ENCODE measurements around the gene MAGI2. TPM values are rescaled to one million over a fixed set of nuclear protein-coding genes. Genes with fewer than 3 reads are reported as not detected.

The MAGI2 gene
- total and polyA plus RNA-seq, 2 donors from 2014 or later, result 4.4 to 9.0 TPM

DNA sequence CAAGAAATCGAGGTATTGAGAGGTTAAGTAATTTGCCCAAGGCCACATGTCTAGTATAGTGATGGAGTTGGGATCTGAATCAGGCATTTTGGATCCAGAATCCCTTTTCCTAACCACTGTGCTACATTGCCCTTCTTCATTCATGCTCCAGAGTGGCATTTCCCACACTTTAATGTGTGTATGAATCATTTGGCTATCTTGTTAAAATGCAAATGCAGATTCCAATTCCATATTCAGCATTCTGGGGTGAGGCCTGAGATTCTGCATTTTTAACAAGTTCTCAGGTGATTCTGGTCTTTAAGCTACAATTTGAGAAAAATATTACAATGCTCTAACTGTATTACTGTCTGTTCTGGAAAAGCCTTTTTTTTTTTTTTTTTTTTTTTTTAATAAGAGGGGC is 1023.6 kb downstream of the MAGI2 start:
- no peak overlapping the region for H3K27ac ChIP-seq (ENCODE audit: low read depth in 2 of 2, low read length in 2 of 2)
- no peak overlapping the region for H3K9ac ChIP-seq (ENCODE audit: low read length in 3 of 3)
- no peaks in the 10 kb centered on the region for H3K9me3 ChIP-seq (ENCODE audit: control insufficient read depth in 2 of 3, insufficient read depth in 1 of 3, low read length in 3 of 3)
- H3K27me3 ChIP-seq (ENCODE audit: control insufficient read depth, insufficient read depth, low read length), result no peaks in the 10 kb centered on the region
- DNase-seq (no peak), FAIRE-seq (no peak)
- TF ChIP-seq, protein P1, sequence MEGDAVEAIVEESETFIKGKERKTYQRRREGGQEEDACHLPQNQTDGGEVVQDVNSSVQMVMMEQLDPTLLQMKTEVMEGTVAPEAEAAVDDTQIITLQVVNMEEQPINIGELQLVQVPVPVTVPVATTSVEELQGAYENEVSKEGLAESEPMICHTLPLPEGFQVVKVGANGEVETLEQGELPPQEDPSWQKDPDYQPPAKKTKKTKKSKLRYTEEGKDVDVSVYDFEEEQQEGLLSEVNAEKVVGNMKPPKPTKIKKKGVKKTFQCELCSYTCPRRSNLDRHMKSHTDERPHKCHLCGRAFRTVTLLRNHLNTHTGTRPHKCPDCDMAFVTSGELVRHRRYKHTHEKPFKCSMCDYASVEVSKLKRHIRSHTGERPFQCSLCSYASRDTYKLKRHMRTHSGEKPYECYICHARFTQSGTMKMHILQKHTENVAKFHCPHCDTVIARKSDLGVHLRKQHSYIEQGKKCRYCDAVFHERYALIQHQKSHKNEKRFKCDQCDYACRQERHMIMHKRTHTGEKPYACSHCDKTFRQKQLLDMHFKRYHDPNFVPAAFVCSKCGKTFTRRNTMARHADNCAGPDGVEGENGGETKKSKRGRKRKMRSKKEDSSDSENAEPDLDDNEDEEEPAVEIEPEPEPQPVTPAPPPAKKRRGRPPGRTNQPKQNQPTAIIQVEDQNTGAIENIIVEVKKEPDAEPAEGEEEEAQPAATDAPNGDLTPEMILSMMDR (IDR thresholded peaks at IDR 0.05; ENCODE audit: borderline replicate concordance, extremely low read depth, insufficient read depth), result no peak
- H3K4me3 ChIP-seq (ENCODE audit: low read length in 3 of 3), result no peak overlapping the region
- intact Hi-C loops (cut with DNase I), result no loop called here
- H3K36me3 ChIP-seq (ENCODE audit: control insufficient read depth in 2 of 3, insufficient read depth in 3 of 3, low read length in 3 of 3), result no peaks in the 10 kb centered on the region
- H3K4me1 ChIP-seq (ENCODE audit: control insufficient read depth in 2 of 3, insufficient read depth in 2 of 3, low read depth in 1 of 3, low read length in 3 of 3), result no peaks in the 10 kb centered on the region

DNA sequence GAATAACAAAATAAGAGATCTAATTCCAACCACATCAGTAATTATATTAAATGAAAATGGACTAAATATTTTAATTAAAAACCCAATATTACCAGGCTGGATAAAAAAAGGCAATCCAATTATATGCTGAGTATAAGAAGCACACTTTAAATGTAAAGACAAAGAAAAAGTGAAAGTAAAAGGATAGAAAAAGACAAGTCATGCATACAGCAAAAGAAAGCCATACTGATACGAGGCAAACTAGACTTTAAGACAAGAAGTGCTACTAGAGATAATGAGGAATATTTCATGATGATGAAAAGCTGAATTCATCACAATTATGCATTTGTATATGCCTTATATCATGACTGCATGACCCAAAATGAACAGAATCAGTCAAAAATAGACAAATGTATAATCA is 1026.3 kb downstream of the MAGI2 start:
- FAIRE-seq (no peak), DNase-seq (no peak)
- Histone ChIP-seq H3K9ac (ENCODE audit: low read length in 3 of 3) (no peak overlapping the region), H3K36me3 (ENCODE audit: control insufficient read depth in 2 of 3, insufficient read depth in 3 of 3, low read length in 3 of 3) (no peaks in the 10 kb centered on the region), H3K4me1 (ENCODE audit: control insufficient read depth in 2 of 3, insufficient read depth in 2 of 3, low read depth in 1 of 3, low read length in 3 of 3) (no peaks in the 10 kb centered on the region), H3K27ac (ENCODE audit: low read depth in 2 of 2, low read length in 2 of 2) (no peak overlapping the region), H3K27me3 (ENCODE audit: control insufficient read depth, insufficient read depth, low read length) (no peaks in the 10 kb centered on the region), H3K9me3 (ENCODE audit: control insufficient read depth in 2 of 3, insufficient read depth in 1 of 3, low read length in 3 of 3) (no peaks in the 10 kb centered on the region), H3K4me3 (ENCODE audit: low read length in 3 of 3) (no peak overlapping the region)
- intact Hi-C loops (cut with DNase I), result no loop called here
- TF ChIP-seq, protein P1 (IDR thresholded peaks at IDR 0.05; ENCODE audit: borderline replicate concordance, extremely low read depth, insufficient read depth), result no peak

DNA sequence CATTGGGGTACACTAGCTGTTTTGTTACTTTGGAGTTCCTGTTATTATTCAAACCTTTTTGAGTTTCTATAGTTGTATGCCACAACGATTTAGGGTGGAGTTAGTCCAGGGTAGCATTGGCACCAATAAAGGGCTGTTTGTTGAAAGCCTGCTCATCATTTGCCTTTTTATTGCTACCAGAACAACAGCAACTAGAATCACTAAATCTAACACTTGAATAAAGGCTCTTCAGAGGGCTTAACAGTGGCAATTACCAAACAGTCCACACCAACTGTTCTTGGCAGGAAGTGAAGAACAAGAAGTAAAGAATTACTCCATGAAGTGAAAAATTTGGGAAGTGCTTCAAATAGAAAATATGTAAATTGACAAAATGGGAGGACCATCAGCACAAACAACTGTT is 1033.5 kb downstream of the MAGI2 start:
- no peak overlapping the region for H3K4me3 ChIP-seq (ENCODE audit: low read length in 3 of 3)
- TF ChIP-seq, protein P1 (IDR thresholded peaks at IDR 0.05; ENCODE audit: borderline replicate concordance, extremely low read depth, insufficient read depth), result no peak
- DNase-seq, result no peak
- H3K4me1 ChIP-seq (ENCODE audit: control insufficient read depth in 2 of 3, insufficient read depth in 2 of 3, low read depth in 1 of 3, low read length in 3 of 3), result no peaks in the 10 kb centered on the region
- no peak overlapping the region for H3K9ac ChIP-seq (ENCODE audit: low read length in 3 of 3)
- H3K27me3 ChIP-seq (ENCODE audit: control insufficient read depth, insufficient read depth, low read length), result no peaks in the 10 kb centered on the region
- no peak overlapping the region for H3K27ac ChIP-seq (ENCODE audit: low read depth in 2 of 2, low read length in 2 of 2)
- H3K9me3 ChIP-seq (ENCODE audit: control insufficient read depth in 2 of 3, insufficient read depth in 1 of 3, low read length in 3 of 3), result peaks cover 0 to 5% (median 0%) of the 10 kb centered on the region in 3 donors
- intact Hi-C loops (cut with DNase I), result no loop called here
- H3K36me3 ChIP-seq (ENCODE audit: control insufficient read depth in 2 of 3, insufficient read depth in 3 of 3, low read length in 3 of 3), result no peaks in the 10 kb centered on the region
- FAIRE-seq, result no peak

DNA sequence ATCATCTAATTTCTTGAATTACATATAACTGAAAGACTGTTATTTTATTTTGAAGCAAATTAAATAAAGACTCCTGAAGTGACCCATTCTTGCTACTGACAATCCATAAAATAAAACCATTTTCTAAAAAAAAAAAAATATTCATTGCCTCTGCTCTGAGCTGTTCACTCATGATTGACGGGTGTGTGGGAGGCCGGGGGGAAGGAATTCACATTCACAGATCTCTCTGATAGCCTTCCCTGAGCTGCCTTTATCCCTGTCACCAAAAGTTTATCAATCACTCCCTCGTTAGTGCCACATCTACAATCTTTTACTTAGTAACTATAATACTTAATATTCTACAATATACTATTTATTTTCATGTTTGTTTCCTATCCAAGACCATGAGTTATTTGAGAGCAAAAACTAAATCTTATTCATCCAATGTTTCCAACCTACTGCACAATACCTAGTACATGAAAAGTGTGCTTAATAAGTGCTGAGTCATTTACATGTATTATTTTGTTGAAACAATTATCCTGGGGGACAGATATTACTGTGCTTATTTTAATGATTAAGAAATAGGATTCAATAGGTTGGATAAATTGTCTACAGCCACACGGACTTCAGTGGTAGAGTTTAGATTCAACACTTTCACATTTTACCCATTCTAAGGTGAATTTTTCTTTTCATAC is 1036.2 kb downstream of the MAGI2 start:
- intact Hi-C loops (cut with DNase I), result no loop called here
- Histone ChIP-seq H3K9ac (ENCODE audit: low read length in 3 of 3) (no peak overlapping the region), H3K27ac (ENCODE audit: low read depth in 2 of 2, low read length in 2 of 2) (no peak overlapping the region), H3K9me3 (ENCODE audit: control insufficient read depth in 2 of 3, insufficient read depth in 1 of 3, low read length in 3 of 3) (peaks cover 0 to 5% (median 0%) of the 10 kb centered on the region in 3 donors), H3K36me3 (ENCODE audit: control insufficient read depth in 2 of 3, insufficient read depth in 3 of 3, low read length in 3 of 3) (no peaks in the 10 kb centered on the region), H3K4me1 (ENCODE audit: control insufficient read depth in 2 of 3, insufficient read depth in 2 of 3, low read depth in 1 of 3, low read length in 3 of 3) (no peaks in the 10 kb centered on the region), H3K4me3 (ENCODE audit: low read length in 3 of 3) (no peak overlapping the region), H3K27me3 (ENCODE audit: control insufficient read depth, insufficient read depth, low read length) (no peaks in the 10 kb centered on the region)
- TF ChIP-seq, protein P1 (IDR thresholded peaks at IDR 0.05; ENCODE audit: borderline replicate concordance, extremely low read depth, insufficient read depth), result no peak
- FAIRE-seq, result no peak
- no peak for DNase-seq
